K562 (cell line): Measurements from ENCODE around the gene DMD. TPM values are rescaled to one million over a fixed set of nuclear protein-coding genes. Genes with fewer than 3 reads are reported as not detected.

Experiments
- ATAC-seq: fragments of 200-7000 bp; cut with Tn5 transposase; 3 replicates; pipeline ENCODE4 v1.9.1; 2020; ENCODE audit warnings: moderate library complexity
- BruUV-seq: library from RNA; stranded (reverse); fragments of 400-500 nt; replicated peaks from 2 replicates; lab custom pipeline; 2021; lab: Mats Ljungman, UMichigan
- CTCF ChIA-PET: fragments of 300-600 bp; formaldehyde crosslinking; extraction: SDS; loops from one replicate; lab custom pipeline; 2021; ENCODE audit warnings: low intra/inter-chr PET ratio; lab: Yijun Ruan, JAX
- POLR2A ChIA-PET: fragments of 300-600, 350-650 bp; sonication (Branson Sonifier 250); formaldehyde crosslinking; extraction: SDS; loops from one replicate; lab custom pipeline; 2021; ENCODE audit warnings: antibody characterized with exemption, inconsistent platforms; lab: Yijun Ruan, JAX
- DNase-seq, 4 experiments: peaks; one replicate each; pipeline versions ENCODE4 v3.0.0 to v3.0.0-alpha.2; 2011 to 2018; ENCODE audit warnings: low spot score in 3 of 4, mixed read lengths in 3 of 4; ENCODE audit errors: extremely low read depth in 1 of 4
- FAIRE-seq: peaks from 2 replicates; lab custom pipeline; 2011; peaks lifted over from hg19 to GRCh38; lab: Jason Lieb, UNC
- H2AFZ ChIP-seq: 2 replicates; pipeline ENCODE4 v1.6.0; 2011; ENCODE audit warnings: low read depth, low read length, control low read depth, inconsistent platforms
- H3K27ac ChIP-seq: fragments of 200-600 bp; 3 replicates; pipeline ENCODE4 v1.8.0; 2011; ENCODE audit warnings: low read depth, mild to moderate bottlenecking, control low read depth, inconsistent platforms, low read length, moderate library complexity, mixed read lengths; ENCODE audit errors: extremely low read depth
- H3K27me3 ChIP-seq, 2 experiments: fragments of 300-600 bp in 1 of 2; 2 replicates in 1 of 2; 3 replicates in 1 of 2; pipeline versions ENCODE4 v1.6.0 to v1.8.0; 2011; ENCODE audit warnings: inconsistent platforms in 2 of 2, low read length in 2 of 2, mild to moderate bottlenecking in 1 of 2, mixed read lengths in 1 of 2, moderate library complexity in 1 of 2; ENCODE audit not compliant: control insufficient read depth in 2 of 2, insufficient read depth in 2 of 2
- H3K36me3 ChIP-seq: fragments of 300-600 bp; 3 replicates; pipeline ENCODE4 v1.8.0; 2011; ENCODE audit warnings: mild to moderate bottlenecking, low read length, inconsistent platforms; ENCODE audit not compliant: control insufficient read depth, insufficient read depth
- H3K4me1 ChIP-seq, 2 experiments: fragments of 200-600 bp in 1 of 2; replicated peaks in 1 of 2; 2 replicates in 1 of 2; 3 replicates in 1 of 2; pipeline versions ENCODE4 v1.5.1 to v1.8.0; 2011; ENCODE audit warnings: inconsistent platforms in 2 of 2, low read length in 2 of 2, mild to moderate bottlenecking in 1 of 2, mixed read lengths in 1 of 2, moderate library complexity in 1 of 2; ENCODE audit not compliant: control insufficient read depth in 2 of 2, insufficient read depth in 2 of 2
- H3K4me2 ChIP-seq: 2 replicates; pipeline ENCODE4 v1.6.1; 2011; ENCODE audit warnings: low read length, control low read depth, inconsistent platforms, mixed read lengths; ENCODE audit not compliant: insufficient read depth
- H3K4me3 ChIP-seq: fragments of 200-600 bp; sonication (generic), shearing (Covaris generic); 2 replicates; pipeline ENCODE4 v1.5.1; 2016; ENCODE audit warnings: control low read depth, inconsistent platforms
- H3K79me2 ChIP-seq: fragments of 200-600 bp; 3 replicates; pipeline ENCODE4 v1.8.0; 2011; ENCODE audit warnings: low read length, inconsistent platforms; ENCODE audit not compliant: control insufficient read depth, insufficient read depth
- H3K9ac ChIP-seq, 2 experiments: 2 replicates each; pipeline versions ENCODE4 v1.6.0 to v1.6.1; 2011; ENCODE audit warnings: low read depth in 2 of 2, low read length in 2 of 2, control low read depth in 1 of 2, inconsistent platforms in 1 of 2, mild to moderate bottlenecking in 1 of 2, mixed read lengths in 1 of 2; ENCODE audit not compliant: insufficient read depth in 1 of 2
- H3K9me1 ChIP-seq: one replicate; pipeline ENCODE4 v1.6.0; 2011; ENCODE audit warnings: inconsistent platforms, mild to moderate bottlenecking, low read length, moderate library complexity; ENCODE audit not compliant: control insufficient read depth, insufficient read depth
- H3K9me3 ChIP-seq: replicated peaks from 2 replicates; pipeline ENCODE4 v1.5.1; 2011; ENCODE audit warnings: low read depth, low read length, inconsistent platforms; ENCODE audit not compliant: control insufficient read depth, insufficient read depth
- H4K20me1 ChIP-seq: replicated peaks from 2 replicates; pipeline ENCODE4 v1.6.1; 2011; ENCODE audit warnings: low read length, inconsistent platforms, mixed read lengths; ENCODE audit not compliant: control insufficient read depth, insufficient read depth
- BRF1 ChIP-seq: IDR thresholded peaks from 3 replicates; pipeline ENCODE4 v1.6.1; 2011; ENCODE audit warnings: borderline replicate concordance, mild to moderate bottlenecking; ENCODE audit not compliant: insufficient read length; ENCODE audit errors: extremely low read depth
- HDAC1 ChIP-seq, 2 experiments: fragments of 450-650 bp; IDR thresholded peaks; 2 replicates each; pipeline ENCODE4 v1.6.1; 2016 to 2017; ENCODE audit warnings: inconsistent platforms in 1 of 2, mild to moderate bottlenecking in 1 of 2, moderate library complexity in 1 of 2
- HMGN3 ChIP-seq: IDR thresholded peaks from 2 replicates; pipeline ENCODE4 v1.6.1; 2011; ENCODE audit warnings: borderline replicate concordance, low read depth, mild to moderate bottlenecking, mixed read lengths, low read length; ENCODE audit not compliant: insufficient read length; ENCODE audit errors: extremely low read depth
- KLF10 ChIP-seq: fragments of 250-450 bp; sonication (Bioruptor Pico); IDR thresholded peaks from 2 replicates; pipeline ENCODE4 v1.6.1; 2021; ENCODE audit warnings: matching md5 sums
- MLLT1 ChIP-seq, 2 experiments: fragments of 450-650 bp; IDR thresholded peaks; 2 replicates each; pipeline ENCODE4 v1.6.1; 2016
- SFPQ ChIP-seq: fragments of 200-400 bp; formaldehyde crosslinking; IDR thresholded peaks from 2 replicates; pipeline ENCODE4 v1.6.1; 2017; ENCODE audit warnings: mild to moderate bottlenecking, low read depth, low read length, moderate library complexity
- ZBTB17 ChIP-seq: fragments of 450-650 bp; formaldehyde crosslinking; IDR thresholded peaks from 2 replicates; pipeline ENCODE4 v1.4.0; 2020; ENCODE audit warnings: mild to moderate bottlenecking
- ZNF282 ChIP-seq: sonication (generic); formaldehyde crosslinking; IDR thresholded peaks from 2 replicates; pipeline ENCODE4 v1.8.1; 2023; ENCODE audit warnings: missing genetic modification reagents
- ZNF75A ChIP-seq: fragments of 450-650 bp; formaldehyde crosslinking; IDR thresholded peaks from 2 replicates; pipeline ENCODE4 v1.4.0; 2020; ENCODE audit warnings: mild to moderate bottlenecking
- WGBS: fragments of 100-300 bp; shearing (Covaris generic); methylation state at CpG from one replicate; pipeline ENCODE4 v1.1.6; 2016; ENCODE audit warnings: low coverage, mixed read lengths; ENCODE audit not compliant: insufficient coverage; ENCODE audit errors: missing lambda C conversion rate; 5-methylcytosine and 5-hydroxymethylcytosine counted together
- in situ Hi-C: fragments of 300-500 bp; cut with MboI; formaldehyde crosslinking; loops from 4 replicates; pipeline ENCODE4 v1.15.0; 2018; ENCODE audit warnings: inconsistent platforms, mixed read lengths
- intact Hi-C: fragments of 100-400 bp; cut with micrococcal nuclease; formaldehyde crosslinking; loops from 2 replicates; pipeline ENCODE4 v1.14.2; 2022
- polyA plus RNA-seq, 8 experiments: library from polyadenylated mRNA; depleted of rRNA in 4 of 8; stranded (reverse) in 5 of 8; unstranded in 3 of 8; fragments of >200 nt; fragmentation: Nextera tagmentation in 2 of 8; fragmentation: Illumina TruSeq in 1 of 8; extraction: Ambion mirVana in 2 of 8; extraction: Trizol in 1 of 8; gene quantifications; 2 replicates each; pipeline versions ENCODE4 v1.2.1 to v1.2.3, GENCODE V29; 2011 to 2014; ENCODE audit warnings: inconsistent platforms in 1 of 8, missing spikeins in 1 of 8
- total RNA-seq, 7 experiments: library from RNA; depleted of rRNA in 6 of 7; stranded (reverse); fragments of >200 nt in 6 of 7; fragmentation: Illumina TruSeq in 2 of 7; extraction: Trizol in 2 of 7; gene quantifications; 2 replicates each; pipeline versions ENCODE4 v1.2.1 to v1.2.3, GENCODE V29; 2011 to 2021; ENCODE audit warnings: low replicate concordance in 1 of 7
- TF ChIP-seq, protein P1 (sequence below): fragments of 450-650 bp; formaldehyde crosslinking; IDR thresholded peaks from 2 replicates; pipeline ENCODE4 v1.4.0; 2020; ENCODE audit warnings: mild to moderate bottlenecking, moderate library complexity

Gene DMD
- total and polyA plus RNA-seq, 9 of the 15 experiments (the other 6 are each of a cell fraction or from before 2014, with no cell fraction given), result 3.8 to 20.4 (median 11.4) TPM

DNA sequence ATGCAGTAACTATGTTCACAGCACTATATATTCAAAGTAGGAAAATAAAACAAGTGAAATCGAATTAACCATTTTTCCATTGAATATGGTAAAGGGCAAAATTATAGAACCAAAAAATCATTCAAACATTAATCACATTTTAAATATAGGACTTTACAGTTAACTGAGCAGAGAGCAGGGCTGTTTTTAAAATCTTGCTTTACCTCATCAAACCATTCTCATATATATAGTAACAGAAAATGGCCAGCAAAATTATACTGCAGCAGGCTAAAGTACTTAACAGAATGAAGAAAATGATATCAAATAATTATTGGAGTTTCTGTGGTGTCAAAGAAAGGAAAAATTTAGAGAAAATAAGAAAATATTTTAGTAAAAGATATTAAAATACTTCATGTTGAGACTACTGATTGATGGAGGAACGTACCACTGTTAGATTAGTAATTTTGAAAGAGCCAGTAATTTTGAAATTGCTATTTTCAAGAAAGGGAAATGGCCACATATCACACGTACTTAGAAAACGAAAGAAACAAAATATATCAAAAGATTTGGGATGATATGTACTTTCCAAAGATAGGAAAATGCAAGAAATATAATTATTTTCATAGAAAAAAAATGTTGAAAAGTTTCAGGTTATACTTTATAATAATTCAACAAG, 813.7 kb downstream of the DMD start:
- TF ChIP-seq HDAC1 (IDR thresholded peaks at IDR 0.05), result no peak
- TF ChIP-seq, protein P1, sequence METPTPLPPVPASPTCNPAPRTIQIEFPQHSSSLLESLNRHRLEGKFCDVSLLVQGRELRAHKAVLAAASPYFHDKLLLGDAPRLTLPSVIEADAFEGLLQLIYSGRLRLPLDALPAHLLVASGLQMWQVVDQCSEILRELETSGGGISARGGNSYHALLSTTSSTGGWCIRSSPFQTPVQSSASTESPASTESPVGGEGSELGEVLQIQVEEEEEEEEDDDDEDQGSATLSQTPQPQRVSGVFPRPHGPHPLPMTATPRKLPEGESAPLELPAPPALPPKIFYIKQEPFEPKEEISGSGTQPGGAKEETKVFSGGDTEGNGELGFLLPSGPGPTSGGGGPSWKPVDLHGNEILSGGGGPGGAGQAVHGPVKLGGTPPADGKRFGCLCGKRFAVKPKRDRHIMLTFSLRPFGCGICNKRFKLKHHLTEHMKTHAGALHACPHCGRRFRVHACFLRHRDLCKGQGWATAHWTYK (CRISPR knock-in tag), result no peak
- TF ChIP-seq BRF1, result no peak
- TF ChIP-seq SFPQ, result no peak
- no peak for TF ChIP-seq HMGN3
- no peak for TF ChIP-seq ZBTB17 (CRISPR knock-in tag)
- no peak for TF ChIP-seq ZNF282
- TF ChIP-seq KLF10 (CRISPR knock-in tag), result no peak
- TF ChIP-seq ZNF75A (CRISPR knock-in tag), result no peak
- no peak for TF ChIP-seq MLLT1 (IDR thresholded peaks at IDR 0.05)
- Histone ChIP-seq H3K9me1 (no peaks in the 10 kb centered on the region), H3K4me3 (no peak overlapping the region), H3K4me2 (no peak overlapping the region), H2AFZ (no peak overlapping the region), H3K9me3 (no peaks in the 10 kb centered on the region), H3K4me1 (no peaks in the 10 kb centered on the region), H3K36me3 (no peaks in the 10 kb centered on the region), H3K9ac (no peak overlapping the region), H3K27ac (no peak overlapping the region), H3K27me3 (no peaks in the 10 kb centered on the region), H3K79me2 (no peaks in the 10 kb centered on the region), H4K20me1 (no peaks in the 10 kb centered on the region)
- DNase-seq (no peak), ATAC-seq (no peak), FAIRE-seq (no peak)
- WGBS, result 0% methylated on average over 4 of the region's 4 CpGs
- ChIA-PET CTCF (no interaction called here), POLR2A (no interaction called here)
- intact Hi-C loops, result no loop called here
- in situ Hi-C loops, result no loop called here
- no TSS peak for BruUV-seq
